Smooth muscle cell (in vitro differentiated cells): Measurements from ENCODE around the gene MYL7. TPM values are rescaled to one million over a fixed set of nuclear protein-coding genes. Genes with fewer than 3 reads are reported as not detected.

Experiments
- DNase-seq: peaks from one replicate; lab custom pipeline; 2025; ENCODE audit not compliant: unreplicated experiment; lab: John Stamatoyannopoulos, UW
- H2AFZ ChIP-seq: fragments of 200-600 bp; sonication (generic); 2 replicates; pipeline ENCODE4 v1.6.0; 2016; ENCODE audit warnings: antibody characterized with exemption, low read depth, mild to moderate bottlenecking
- H3F3A ChIP-seq: fragments of 200-600 bp; sonication (generic); 2 replicates; pipeline ENCODE4 v1.6.0; 2017; ENCODE audit warnings: antibody characterized with exemption, low read depth
- H3K27ac ChIP-seq: fragments of 200-600 bp; sonication (generic); 2 replicates; pipeline ENCODE4 v1.5.1; 2016; ENCODE audit warnings: low read depth, mild to moderate bottlenecking
- H3K27me3 ChIP-seq: fragments of 200-600 bp; sonication (generic); 2 replicates; pipeline ENCODE4 v1.6.1; 2016; ENCODE audit warnings: low read depth, mild to moderate bottlenecking
- H3K36me3 ChIP-seq: fragments of 200-600 bp; sonication (generic); 2 replicates; pipeline ENCODE4 v1.5.1; 2016; ENCODE audit warnings: low read depth
- H3K4me1 ChIP-seq: fragments of 200-600 bp; sonication (generic); 2 replicates; pipeline ENCODE4 v1.5.1; 2016; ENCODE audit warnings: low read depth
- H3K4me2 ChIP-seq: fragments of 200-600 bp; sonication (generic); 2 replicates; pipeline ENCODE4 v1.6.0; 2016; ENCODE audit warnings: mild to moderate bottlenecking
- H3K4me3 ChIP-seq: fragments of 200-600 bp; sonication (generic); 2 replicates; pipeline ENCODE4 v1.5.1; 2016; ENCODE audit warnings: mild to moderate bottlenecking
- H3K79me2 ChIP-seq: fragments of 200-600 bp; sonication (generic); 2 replicates; pipeline ENCODE4 v1.6.0; 2016; ENCODE audit warnings: low read depth, mild to moderate bottlenecking
- H3K9ac ChIP-seq: fragments of 200-600 bp; sonication (generic); 2 replicates; pipeline ENCODE4 v1.6.0; 2016; ENCODE audit warnings: low read depth
- H3K9me3 ChIP-seq: fragments of 200-600 bp; sonication (generic); replicated peaks from 2 replicates; pipeline ENCODE4 v1.5.1; 2016; ENCODE audit warnings: low read depth
- H4K20me1 ChIP-seq: fragments of 200-600 bp; sonication (generic); 2 replicates; pipeline ENCODE4 v1.6.0; 2016; ENCODE audit warnings: low read depth
- WGBS: methylation state at CpG from one replicate; pipeline ENCODE4 v1.1.7; 2016; ENCODE audit warnings: low lambda C conversion rate; 5-methylcytosine and 5-hydroxymethylcytosine counted together
- polyA plus RNA-seq: library from polyadenylated mRNA; unstranded; fragments of >200 nt; fragmentation: Nextera tagmentation; extraction: Ambion mirVana; gene quantifications from 2 replicates; pipeline ENCODE4 v1.2.1, GENCODE V29; 2016
- total RNA-seq: library from RNA; depleted of rRNA; stranded (reverse); fragments of >200 nt; gene quantifications from 2 replicates; pipeline ENCODE4 v1.2.3, GENCODE V29; 2014
- TF ChIP-seq, protein P1 (sequence below): fragments of 200-600 bp; sonication (generic); IDR thresholded peaks from 2 replicates; pipeline ENCODE4 v1.5.1; 2017; ENCODE audit warnings: borderline replicate concordance, mild to moderate bottlenecking, antibody characterized with exemption; ENCODE audit not compliant: insufficient read depth, poor library complexity, severe bottlenecking

MYL7 gene
- total and polyA plus RNA-seq, 2 experiments from 2014 or later, result 35.8 to 95.1 TPM

DNA sequence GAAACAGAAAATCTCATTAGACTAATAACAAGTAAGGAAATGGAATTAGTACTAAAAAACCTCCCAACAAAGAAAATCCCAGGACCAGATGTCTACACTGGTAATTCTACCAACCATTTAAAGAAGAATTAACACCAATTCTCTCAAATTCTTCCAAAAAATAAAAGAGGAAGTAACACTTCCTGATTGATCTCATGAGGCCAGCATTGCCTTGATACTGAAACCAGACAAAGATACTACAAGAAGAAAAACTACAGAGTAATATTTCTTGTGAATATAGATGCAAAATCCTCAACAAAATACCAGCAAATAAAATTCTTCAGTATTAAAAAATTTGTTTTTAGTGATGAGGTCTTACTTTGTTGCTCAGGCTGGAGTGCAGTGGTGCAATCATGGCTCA is 26.8 kb upstream of the MYL7 start:
- TF ChIP-seq, protein P1, sequence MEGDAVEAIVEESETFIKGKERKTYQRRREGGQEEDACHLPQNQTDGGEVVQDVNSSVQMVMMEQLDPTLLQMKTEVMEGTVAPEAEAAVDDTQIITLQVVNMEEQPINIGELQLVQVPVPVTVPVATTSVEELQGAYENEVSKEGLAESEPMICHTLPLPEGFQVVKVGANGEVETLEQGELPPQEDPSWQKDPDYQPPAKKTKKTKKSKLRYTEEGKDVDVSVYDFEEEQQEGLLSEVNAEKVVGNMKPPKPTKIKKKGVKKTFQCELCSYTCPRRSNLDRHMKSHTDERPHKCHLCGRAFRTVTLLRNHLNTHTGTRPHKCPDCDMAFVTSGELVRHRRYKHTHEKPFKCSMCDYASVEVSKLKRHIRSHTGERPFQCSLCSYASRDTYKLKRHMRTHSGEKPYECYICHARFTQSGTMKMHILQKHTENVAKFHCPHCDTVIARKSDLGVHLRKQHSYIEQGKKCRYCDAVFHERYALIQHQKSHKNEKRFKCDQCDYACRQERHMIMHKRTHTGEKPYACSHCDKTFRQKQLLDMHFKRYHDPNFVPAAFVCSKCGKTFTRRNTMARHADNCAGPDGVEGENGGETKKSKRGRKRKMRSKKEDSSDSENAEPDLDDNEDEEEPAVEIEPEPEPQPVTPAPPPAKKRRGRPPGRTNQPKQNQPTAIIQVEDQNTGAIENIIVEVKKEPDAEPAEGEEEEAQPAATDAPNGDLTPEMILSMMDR, result no peak
- Histone ChIP-seq H3K36me3 (no peaks in the 10 kb centered on the region), H3F3A (peaks cover 6% of the 10 kb centered on the region), H2AFZ (no peak overlapping the region), H4K20me1 (no peaks in the 10 kb centered on the region), H3K9ac (no peak overlapping the region), H3K9me3 (no peaks in the 10 kb centered on the region), H3K4me2 (no peak overlapping the region), H3K79me2 (no peaks in the 10 kb centered on the region), H3K4me1 (peaks cover 11% of the 10 kb centered on the region), H3K27ac (no peak overlapping the region), H3K27me3 (no peaks in the 10 kb centered on the region), H3K4me3 (no peak overlapping the region)
- no peak for DNase-seq

- no peaks in the 10 kb centered on the region for H4K20me1 ChIP-seq
- H3F3A ChIP-seq, result peaks cover 6% of the 10 kb centered on the region
- H3K4me1 ChIP-seq, result peaks cover 11% of the 10 kb centered on the region
- H3K79me2 ChIP-seq, result no peaks in the 10 kb centered on the region
- no peaks in the 10 kb centered on the region for H3K36me3 ChIP-seq
- H3K4me3 ChIP-seq, result no peak overlapping the region
- H3K27ac ChIP-seq, result peak overlapping the region; percentile 70
- TF ChIP-seq, protein P1, result no peak
- 3% methylated on average over 1 of the region's 1 CpG for WGBS
- no peak overlapping the region for H2AFZ ChIP-seq
- H3K9ac ChIP-seq, result no peak overlapping the region
- H3K9me3 ChIP-seq, result no peaks in the 10 kb centered on the region
- no peak for DNase-seq
- H3K4me2 ChIP-seq, result peak overlapping the region; percentile 68
- no peaks in the 10 kb centered on the region for H3K27me3 ChIP-seq
These were observed 22.5 kb upstream of the MYL7 start for GRCh38 chr7:44163591-44163990.

GRCh38 chr7:44162785-44163395 is 21.8 kb upstream of the MYL7 start:
- H3K4me1 ChIP-seq, result peaks cover 11% of the 10 kb centered on the region
- TF ChIP-seq, protein P1, result no peak
- H4K20me1 ChIP-seq, result no peaks in the 10 kb centered on the region
- peak overlapping the region; percentile 70 for H3K27ac ChIP-seq
- no peaks in the 10 kb centered on the region for H3K36me3 ChIP-seq
- H3K4me2 ChIP-seq, result peak overlapping the region; percentile 54
- H3K9me3 ChIP-seq, result no peaks in the 10 kb centered on the region
- H2AFZ ChIP-seq, result no peak overlapping the region
- no peaks in the 10 kb centered on the region for H3K79me2 ChIP-seq
- H3K27me3 ChIP-seq, result no peaks in the 10 kb centered on the region
- 46% methylated on average over 1 of the region's 1 CpG for WGBS
- no peak overlapping the region for H3K4me3 ChIP-seq
- H3F3A ChIP-seq, result peaks cover 6% of the 10 kb centered on the region
- no peak overlapping the region for H3K9ac ChIP-seq
- DNase-seq, result no peak

DNA sequence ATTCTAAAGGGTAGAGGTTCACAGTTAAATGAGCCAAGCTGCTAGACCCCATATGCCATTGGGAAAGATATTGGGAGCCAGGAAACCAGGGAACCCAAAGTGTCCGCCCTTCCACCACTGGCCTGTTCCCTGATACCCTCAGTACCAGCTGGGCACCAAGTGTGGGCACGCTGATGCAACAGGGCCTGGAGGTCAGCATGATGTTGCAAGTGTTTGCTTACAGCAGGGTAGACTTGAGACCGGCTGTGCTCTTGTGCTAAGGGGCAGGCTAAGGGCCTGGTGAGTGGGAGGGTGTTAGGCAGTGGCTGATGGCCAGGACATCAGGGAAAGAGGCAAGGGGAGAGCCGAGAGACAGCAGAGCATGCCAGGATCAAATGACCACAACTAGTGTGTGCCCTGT is 21.0 kb upstream of the MYL7 start:
- H3K4me3 ChIP-seq, result no peak overlapping the region
- TF ChIP-seq, protein P1, result no peak
- 86% methylated on average over 4 of the region's 4 CpGs for WGBS

More for the DNA sequence above, 21.0 kb upstream of the MYL7 start:
- H3K36me3 ChIP-seq, result no peaks in the 10 kb centered on the region
- H3K4me2 ChIP-seq, result no peak overlapping the region
- no peak overlapping the region for H3K27ac ChIP-seq
- H3K9ac ChIP-seq, result no peak overlapping the region
- peaks cover 11% of the 10 kb centered on the region for H3K4me1 ChIP-seq
- no peak overlapping the region for H2AFZ ChIP-seq
- H3F3A ChIP-seq, result peaks cover 6% of the 10 kb centered on the region
- no peaks in the 10 kb centered on the region for H4K20me1 ChIP-seq
- H3K9me3 ChIP-seq, result no peaks in the 10 kb centered on the region
- no peaks in the 10 kb centered on the region for H3K27me3 ChIP-seq
- DNase-seq, result no peak
- no peaks in the 10 kb centered on the region for H3K79me2 ChIP-seq
